ENCODE results near the gene SPIRE2. TPM values are rescaled to one million over a fixed set of nuclear protein-coding genes. Genes with fewer than 3 reads are reported as not detected.

SPIRE2 gene
- total RNA-seq, 4 donors from 2014 or later: 1.1 to 5.1 (median 3.0) TPM

- no peak for TF ChIP-seq CTCF (IDR thresholded peaks at IDR 0.05; ENCODE audit: low read depth)
Observed at GRCh38 chr16:89904606-89905510, 76.6 kb downstream of the SPIRE2 start.

GRCh38 chr16:89905511-89906139 lies 77.3 kb downstream of the SPIRE2 start:
- no peak for TF ChIP-seq CTCF (IDR thresholded peaks at IDR 0.05; ENCODE audit: low read depth)

GRCh38 chr16:89906140-89907025 lies 78.1 kb downstream of the SPIRE2 start:
- no peak for TF ChIP-seq CTCF (IDR thresholded peaks at IDR 0.05; ENCODE audit: low read depth)

GRCh38 chr16:89907055-89907814 lies 79.0 kb downstream of the SPIRE2 start:
- TF ChIP-seq CTCF (IDR thresholded peaks at IDR 0.05; ENCODE audit: low read depth): no peak

- TF ChIP-seq CTCF (IDR thresholded peaks at IDR 0.05; ENCODE audit: low read depth): no peak
Observed at GRCh38 chr16:89908236-89908635, 80.0 kb downstream of the SPIRE2 start.

GRCh38 chr16:89909777-89910716 lies 81.8 kb downstream of the SPIRE2 start:
- no peak for TF ChIP-seq CTCF (IDR thresholded peaks at IDR 0.05; ENCODE audit: low read depth)
